ENCODE measurements around the gene BBX. TPM values are rescaled to one million over a fixed set of nuclear protein-coding genes. Genes with fewer than 3 reads are reported as not detected.

Gene BBX
- total RNA-seq, 1 experiment from 2014 or later, result 45.0 TPM

GRCh38 chr3:107806021-107806420 is 283.3 kb downstream of the BBX start:
- Mint-ChIP-seq H3K9me3 (no peaks in the 10 kb centered on the region), H3K4me3 (no peak overlapping the region), H3K27me3 (ENCODE audit: low read depth) (no peaks in the 10 kb centered on the region), H3K36me3 (peaks cover 24% of the 10 kb centered on the region), H3K4me1 (peaks cover 17% of the 10 kb centered on the region), H3K27ac (no peak overlapping the region)
- CTCF ChIA-PET, result no interaction called here
- TF ChIP-seq NR1H2 (CRISPR knock-in tag; IDR thresholded peaks at IDR 0.05), result no peak
- TF ChIP-seq ZNF416 (CRISPR knock-in tag; IDR thresholded peaks at IDR 0.05), result no peak
- TF ChIP-seq PRDM15 (CRISPR knock-in tag; IDR thresholded peaks at IDR 0.05), result no peak
- no peak for TF ChIP-seq OVOL2 (CRISPR knock-in tag; IDR thresholded peaks at IDR 0.05; ENCODE audit: borderline replicate concordance)
- no peak for TF ChIP-seq NR3C1 (CRISPR knock-in tag; conservative IDR thresholded peaks at IDR 0.05; ENCODE audit: low read depth)
- TF ChIP-seq ZSCAN18 (CRISPR knock-in tag; IDR thresholded peaks at IDR 0.05), result no peak
- DNase-seq (ENCODE audit: low spot score), result no peak
- POLR2A ChIA-PET, result interaction anchor here (0.5 kb wide), 1 partner anchor 10 kb away, joined by 3 read pairs; no protein-coding TSS in a partner anchor
- ATAC-seq, result no peak

GRCh38 chr3:107806536-107806935 is 283.8 kb downstream of the BBX start:
- ChIA-PET POLR2A (no interaction called here), CTCF (no interaction called here)
- H3K4me1 Mint-ChIP-seq, result peaks cover 17% of the 10 kb centered on the region
- H3K27me3 Mint-ChIP-seq (ENCODE audit: low read depth), result no peaks in the 10 kb centered on the region
- peaks cover 19% of the 10 kb centered on the region for H3K36me3 Mint-ChIP-seq
- H3K4me3 Mint-ChIP-seq, result no peak overlapping the region
- H3K27ac Mint-ChIP-seq, result no peak overlapping the region
- DNase-seq (ENCODE audit: low spot score), result no peak
- no peaks in the 10 kb centered on the region for H3K9me3 Mint-ChIP-seq
- ATAC-seq, result no peak
- TF ChIP-seq CTCF (IDR thresholded peaks at IDR 0.05), result no peak
- TF ChIP-seq ZNF425 (CRISPR knock-in tag; conservative IDR thresholded peaks at IDR 0.05), result no peak
- TF ChIP-seq ESRRA (CRISPR knock-in tag; IDR thresholded peaks at IDR 0.05; ENCODE audit: borderline replicate concordance), result no peak
- TF ChIP-seq MYBL2 (CRISPR knock-in tag; IDR thresholded peaks at IDR 0.05), result no peak
- no peak for TF ChIP-seq AR (CRISPR knock-in tag; IDR thresholded peaks at IDR 0.05)
- TF ChIP-seq MAX (CRISPR knock-in tag; IDR thresholded peaks at IDR 0.05), result no peak
- no peak for TF ChIP-seq E2F4 (CRISPR knock-in tag; IDR thresholded peaks at IDR 0.05; ENCODE audit: borderline replicate concordance, low read depth)
- TF ChIP-seq GRHL2 (CRISPR knock-in tag; IDR thresholded peaks at IDR 0.05; ENCODE audit: insufficient replicate concordance, severe bottlenecking), result no peak
- no peak for TF ChIP-seq TP53 (CRISPR knock-in tag; IDR thresholded peaks at IDR 0.05)
- no peak for TF ChIP-seq NFE2L1 (CRISPR knock-in tag; IDR thresholded peaks at IDR 0.05)
- no peak for TF ChIP-seq STAT6 (CRISPR knock-in tag; conservative IDR thresholded peaks at IDR 0.05; ENCODE audit: low read depth)

Data from WTC11 (cell line).